ENCODE measurements around the gene MYO1D. TPM values are rescaled to one million over a fixed set of nuclear protein-coding genes. Genes with fewer than 3 reads are reported as not detected.
"Not testable (repeated sequence)": the region's sequence is repeated elsewhere in the genome, so short reads cannot be mapped to it uniquely, and the experiment has no call there.

The MYO1D gene
- total and polyA plus RNA-seq, 11 donors = 3.3 to 15.5 (median 8.9) TPM

DNA sequence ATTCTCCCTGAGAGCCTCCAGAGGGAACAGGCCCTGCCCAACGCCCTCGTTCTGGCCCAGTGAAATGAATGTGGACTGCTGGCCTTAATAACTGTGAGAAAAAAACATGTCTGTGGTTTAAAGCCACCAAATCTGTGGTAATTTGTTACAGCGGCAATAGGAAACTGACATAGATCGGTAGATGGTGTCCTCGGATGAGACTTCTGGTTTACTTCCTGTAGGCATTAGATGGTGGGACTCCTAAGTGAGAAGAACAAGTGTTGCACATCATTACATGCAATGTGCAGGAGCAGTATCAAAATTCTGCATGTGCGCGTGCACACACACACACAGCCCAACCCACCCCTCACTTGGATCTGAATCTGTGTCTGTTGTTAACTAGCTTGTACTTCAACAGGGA is 348.1 kb downstream of the MYO1D start:
- no peak for ATAC-seq
- H3K27me3 ChIP-seq = no peaks in the 10 kb centered on the region

DNA sequence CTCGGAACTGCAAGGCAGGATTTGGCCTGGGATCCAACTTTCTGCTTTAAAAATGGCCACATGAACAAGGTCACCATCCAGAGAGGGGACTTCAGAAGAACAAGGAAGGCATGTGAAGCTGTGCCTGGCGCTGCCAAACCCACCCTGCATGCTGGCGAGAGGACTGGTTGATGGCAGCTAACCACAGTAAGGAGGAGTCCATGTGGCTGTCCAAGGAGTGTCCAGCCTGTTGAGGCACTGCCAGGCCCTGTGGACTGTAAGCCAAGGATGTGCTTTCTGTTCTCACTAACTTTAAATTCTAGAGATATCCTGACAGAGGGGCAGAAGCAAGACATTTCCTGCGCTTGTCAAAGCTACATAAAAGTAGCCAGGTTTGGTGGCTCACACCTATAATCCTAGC is 349.8 kb downstream of the MYO1D start:
- intact Hi-C loops (cut with DNase I) = loop anchor here in 2 of 10 donors (10.0 kb wide), 2 partner anchors 48 to 62 kb away; no protein-coding TSS in a partner anchor
- H3K27me3 ChIP-seq = no peaks in the 10 kb centered on the region
- H3K27ac ChIP-seq = no peak overlapping the region
- ATAC-seq = no peak
- H3K36me3 ChIP-seq = no peaks in the 10 kb centered on the region
- no peak overlapping the region for H3K4me3 ChIP-seq
- peaks cover 0 to 12% (median 5%) of the 10 kb centered on the region in 12 donors for H3K4me1 ChIP-seq
- no peaks in the 10 kb centered on the region for H3K9me3 ChIP-seq
- WGBS, 4 donors = 96 to 99% (median 97%) methylated on average over 4 of the region's 4 CpGs
- DNase-seq = no peak
- TF ChIP-seq, protein P1, sequence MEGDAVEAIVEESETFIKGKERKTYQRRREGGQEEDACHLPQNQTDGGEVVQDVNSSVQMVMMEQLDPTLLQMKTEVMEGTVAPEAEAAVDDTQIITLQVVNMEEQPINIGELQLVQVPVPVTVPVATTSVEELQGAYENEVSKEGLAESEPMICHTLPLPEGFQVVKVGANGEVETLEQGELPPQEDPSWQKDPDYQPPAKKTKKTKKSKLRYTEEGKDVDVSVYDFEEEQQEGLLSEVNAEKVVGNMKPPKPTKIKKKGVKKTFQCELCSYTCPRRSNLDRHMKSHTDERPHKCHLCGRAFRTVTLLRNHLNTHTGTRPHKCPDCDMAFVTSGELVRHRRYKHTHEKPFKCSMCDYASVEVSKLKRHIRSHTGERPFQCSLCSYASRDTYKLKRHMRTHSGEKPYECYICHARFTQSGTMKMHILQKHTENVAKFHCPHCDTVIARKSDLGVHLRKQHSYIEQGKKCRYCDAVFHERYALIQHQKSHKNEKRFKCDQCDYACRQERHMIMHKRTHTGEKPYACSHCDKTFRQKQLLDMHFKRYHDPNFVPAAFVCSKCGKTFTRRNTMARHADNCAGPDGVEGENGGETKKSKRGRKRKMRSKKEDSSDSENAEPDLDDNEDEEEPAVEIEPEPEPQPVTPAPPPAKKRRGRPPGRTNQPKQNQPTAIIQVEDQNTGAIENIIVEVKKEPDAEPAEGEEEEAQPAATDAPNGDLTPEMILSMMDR (IDR thresholded peaks at IDR 0.05) = no peak
- no peak for TF ChIP-seq POLR2A (IDR thresholded peaks at IDR 0.05)

More for the DNA sequence above, 348.1 kb downstream of the MYO1D start:
- no peak for DNase-seq
- TF ChIP-seq, protein P1 (IDR thresholded peaks at IDR 0.05) = no peak
- TF ChIP-seq POLR2A (IDR thresholded peaks at IDR 0.05) = no peak
- Histone ChIP-seq H3K9me3 (no peaks in the 10 kb centered on the region), H3K4me3 (no peak overlapping the region), H3K4me1 (peaks cover 0 to 12% (median 5%) of the 10 kb centered on the region in 12 donors), H3K27ac (no peak overlapping the region), H3K36me3 (no peaks in the 10 kb centered on the region)
- intact Hi-C loops (cut with DNase I) = loop anchor here in 2 of 10 donors (10.0 kb wide), 2 partner anchors 46 to 64 kb away; no protein-coding TSS in a partner anchor
- 91 to 93% (median 92%) methylated on average over 7 of the region's 7 CpGs for WGBS, 4 donors

DNA sequence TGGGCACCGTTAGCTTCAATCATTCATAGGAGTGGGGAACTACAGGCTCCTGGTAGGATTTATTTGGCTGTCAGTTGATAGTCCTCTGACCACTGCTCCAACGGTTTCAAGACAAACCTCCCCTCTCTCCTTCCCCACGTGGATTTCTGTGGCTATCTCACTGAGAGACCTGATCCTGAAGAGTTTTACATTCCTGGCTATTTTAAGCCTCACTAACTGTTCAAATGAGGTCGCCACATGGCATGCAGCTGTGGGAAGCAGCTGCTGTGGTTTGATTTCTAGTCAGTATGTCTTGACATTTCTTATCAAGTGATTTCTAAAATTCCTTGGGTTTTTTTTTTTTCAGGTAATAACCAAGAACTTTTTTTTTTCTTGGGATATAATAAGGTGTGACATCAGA is 351.8 kb downstream of the MYO1D start:
- no peak overlapping the region for H3K4me3 ChIP-seq
- DNase-seq (no peak), ATAC-seq (no peak)
- intact Hi-C loops (cut with DNase I) = loop anchor here in 2 of 10 donors (10.0 kb wide), 2 partner anchors 50 to 60 kb away; no protein-coding TSS in a partner anchor
- H3K4me1 ChIP-seq = peaks cover 0 to 22% (median 12%) of the 10 kb centered on the region in 12 donors
- no peak overlapping the region for H3K27ac ChIP-seq
- H3K36me3 ChIP-seq = no peaks in the 10 kb centered on the region
- WGBS, 4 donors = 15 to 26% (median 22%) methylated on average over 4 of the region's 4 CpGs
- H3K9me3 ChIP-seq = no peaks in the 10 kb centered on the region
- H3K27me3 ChIP-seq = no peaks in the 10 kb centered on the region
- TF ChIP-seq, protein P1 (IDR thresholded peaks at IDR 0.05) = no peak
- no peak for TF ChIP-seq POLR2A (IDR thresholded peaks at IDR 0.05)

DNA sequence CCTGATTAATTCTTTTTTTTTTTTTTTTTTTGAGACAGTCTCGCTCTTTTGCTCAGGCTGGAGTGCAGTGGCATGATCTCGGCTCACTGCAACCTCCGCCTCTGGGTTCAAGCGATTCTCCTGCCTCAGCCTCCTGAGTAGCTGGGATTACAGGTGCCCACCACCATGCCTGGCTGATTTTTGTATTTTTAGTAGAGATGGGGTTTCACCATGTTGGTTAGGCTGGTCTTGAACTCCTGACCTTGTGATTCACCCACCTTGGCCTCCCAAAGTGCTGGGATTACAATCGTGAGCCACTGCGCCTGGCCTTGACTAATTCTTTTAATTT is 352.4 kb downstream of the MYO1D start:
- not testable (repeated sequence) for H3K27ac ChIP-seq, DNase-seq, ATAC-seq, H3K4me3 ChIP-seq, H3K9me3 ChIP-seq, H3K36me3 ChIP-seq, H3K27me3 ChIP-seq
- H3K4me1 ChIP-seq = peaks cover 0 to 27% (median 17%) of the 10 kb centered on the region in 12 donors
- 95 to 99% (median 97%) methylated on average over 6 of the region's 6 CpGs for WGBS, 4 donors
- intact Hi-C loops (cut with DNase I) = loop anchor here in 3 of 10 donors (5.0 to 10.0 kb wide), 3 partner anchors 37 to 60 kb away; partner anchors contain the start of gene CDK5R1 (in 1 of the 3)
